PFSK-1 (cell line): Measurements from ENCODE around the gene CDKN1A.

Source experiments
- FOXP2 ChIP-seq: optimal IDR thresholded peaks from 2 replicates; pipeline ENCODE3; 2011; ENCODE audit warnings: borderline replicate concordance, control low read depth, inconsistent platforms; ENCODE audit not compliant: insufficient read depth; ENCODE audit errors: extremely low read length, extremely low read depth
- POLR2AphosphoS5 ChIP-seq: IDR thresholded peaks from 2 replicates; pipeline ENCODE4 v1.6.1; 2012; ENCODE audit warnings: low read depth, mild to moderate bottlenecking, control low read depth, low read length, moderate library complexity
- REST ChIP-seq, 2 experiments: IDR thresholded peaks; 2 replicates each; pipeline versions ENCODE4 v1.6.1 to v1.8.0; 2011 to 2012; ENCODE audit warnings: low read depth in 2 of 2, low read length in 2 of 2, control low read depth in 1 of 2, inconsistent platforms in 1 of 2, mild to moderate bottlenecking in 1 of 2, moderate library complexity in 1 of 2; ENCODE audit not compliant: insufficient read depth in 1 of 2
- SIN3A ChIP-seq: IDR thresholded peaks from 2 replicates; pipeline ENCODE4 v1.6.1; 2012; ENCODE audit warnings: mild to moderate bottlenecking, low read length, moderate library complexity, borderline replicate concordance; ENCODE audit not compliant: insufficient read depth
- TAF1 ChIP-seq: IDR thresholded peaks from 2 replicates; pipeline ENCODE4 v1.6.1; 2012; ENCODE audit warnings: low read length, control low read depth, borderline replicate concordance; ENCODE audit not compliant: insufficient read depth

The CDKN1A gene

GRCh38 chr6:36716476-36717093 lies 38.1 kb downstream of the CDKN1A start:
- TF ChIP-seq REST (IDR thresholded peaks at IDR 0.05; ENCODE audit: insufficient read depth in 1 of 2, low read depth in 2 of 2, low read length in 2 of 2) (no peak), FOXP2 (no peak), TAF1 (no peak), SIN3A (no peak), POLR2AphosphoS5 (no peak)

DNA sequence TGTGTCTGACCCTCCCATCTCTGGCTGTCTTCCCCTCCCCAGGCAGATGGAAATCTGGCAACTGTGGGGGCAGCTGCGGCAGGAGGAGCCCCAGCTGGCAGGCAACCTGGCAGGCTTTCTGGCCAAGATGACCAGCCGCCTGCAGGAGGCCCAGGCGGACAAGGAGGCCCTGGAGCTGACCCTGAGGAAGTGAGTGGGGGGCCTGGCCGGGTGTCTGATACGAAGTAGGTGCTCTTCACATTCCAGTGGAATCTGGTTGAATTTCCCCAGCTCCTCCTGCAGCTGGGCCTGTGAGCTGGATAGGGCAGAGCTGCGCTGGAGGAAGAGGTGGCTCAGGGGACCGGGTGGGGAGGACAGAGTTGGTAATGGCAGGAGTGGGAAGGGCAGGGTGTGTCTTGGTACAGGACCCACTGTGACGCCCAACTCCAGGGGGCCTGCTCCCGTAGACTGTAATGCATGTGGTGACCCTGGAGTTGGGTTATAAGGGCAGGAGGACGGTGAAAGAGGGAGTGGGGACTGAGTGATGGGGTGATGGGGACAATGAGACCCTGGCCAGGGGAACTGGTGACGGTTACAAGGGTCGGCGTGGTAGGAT lies 38.8 kb downstream of the CDKN1A start:
- TF ChIP-seq FOXP2 = no peak
- no peak for TF ChIP-seq TAF1
- TF ChIP-seq SIN3A = no peak
- TF ChIP-seq POLR2AphosphoS5 = no peak
- no peak for TF ChIP-seq REST (IDR thresholded peaks at IDR 0.05; ENCODE audit: insufficient read depth in 1 of 2, low read depth in 2 of 2, low read length in 2 of 2)

- TF ChIP-seq SIN3A = no peak
- TF ChIP-seq REST (IDR thresholded peaks at IDR 0.05; ENCODE audit: insufficient read depth in 1 of 2, low read depth in 2 of 2, low read length in 2 of 2) = no peak
- TF ChIP-seq POLR2AphosphoS5 = no peak
- TF ChIP-seq FOXP2 = no peak
- no peak for TF ChIP-seq TAF1
These were observed 39.5 kb downstream of the CDKN1A start for GRCh38 chr6:36717871-36718540.

DNA sequence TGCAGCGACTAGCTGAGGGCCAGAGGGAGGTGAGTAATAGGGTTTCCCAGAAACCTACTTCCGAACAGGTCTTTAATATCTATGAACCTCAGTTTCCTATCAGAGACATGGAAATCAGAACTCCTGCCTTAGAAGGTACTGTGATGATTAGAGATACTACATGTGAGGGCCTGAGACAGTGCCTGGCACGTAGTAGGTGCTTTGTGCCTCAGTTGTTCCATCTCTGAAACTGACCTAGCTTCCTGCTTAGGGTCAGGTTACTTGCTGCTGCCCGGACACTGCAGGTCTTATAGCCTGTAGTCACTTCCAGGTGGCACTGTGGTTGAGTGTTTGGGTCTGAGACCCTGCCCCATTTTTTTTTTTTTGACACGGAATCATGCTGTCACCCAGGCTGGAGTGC lies 40.0 kb downstream of the CDKN1A start:
- TF ChIP-seq FOXP2 (no peak), TAF1 (no peak), SIN3A (no peak), REST (IDR thresholded peaks at IDR 0.05; ENCODE audit: insufficient read depth in 1 of 2, low read depth in 2 of 2, low read length in 2 of 2) (no peak), POLR2AphosphoS5 (no peak)
